Lung (tissue), 12 donors: ENCODE measurements around the gene ADAMTS12. TPM values are rescaled to one million over a fixed set of nuclear protein-coding genes. Genes with fewer than 3 reads are reported as not detected.

Experiments used
- ATAC-seq: fragments of 200-7000 bp; cut with Tn5 transposase; one replicate; pipeline ENCODE4 v1.9.1; 2020; ENCODE audit warnings: moderate number of reproducible peaks; ENCODE audit not compliant: insufficient read depth, low FRiP score
- DNase-seq, 3 donors: peaks; one replicate each; pipeline ENCODE4 v3.0.0-alpha.2; 2013 to 2017
- H3K27ac ChIP-seq, 2 donors: one replicate each; pipeline ENCODE4 v1.5.1; 2013; ENCODE audit warnings: mild to moderate bottlenecking in 2 of 2, moderate library complexity in 2 of 2, control low read depth in 1 of 2, inconsistent platforms in 1 of 2, low read depth in 1 of 2, low read length in 1 of 2
- H3K27me3 ChIP-seq, 3 donors: one replicate each; pipeline ENCODE4 v1.5.1; 2013; ENCODE audit warnings: low read length in 2 of 3; ENCODE audit not compliant: control insufficient read depth in 3 of 3, insufficient read depth in 3 of 3
- H3K36me3 ChIP-seq, 4 donors: one replicate each; pipeline ENCODE4 v1.5.1; 2013; ENCODE audit warnings: low read length in 4 of 4, mild to moderate bottlenecking in 1 of 4, moderate library complexity in 1 of 4; ENCODE audit not compliant: control insufficient read depth in 4 of 4, insufficient read depth in 4 of 4
- H3K4me1 ChIP-seq, 5 donors: one replicate each; pipeline ENCODE4 v1.5.1; 2013; ENCODE audit warnings: low read length in 5 of 5, mild to moderate bottlenecking in 2 of 5, moderate library complexity in 1 of 5; ENCODE audit not compliant: control insufficient read depth in 5 of 5, insufficient read depth in 5 of 5
- H3K4me3 ChIP-seq: one replicate; pipeline ENCODE4 v1.5.1; 2013; ENCODE audit warnings: mild to moderate bottlenecking, control low read depth, moderate library complexity
- H3K9ac ChIP-seq, 2 donors: one replicate each; pipeline ENCODE4 v1.5.1; 2013; ENCODE audit warnings: low read length in 2 of 2, control low read depth in 1 of 2; ENCODE audit not compliant: insufficient read depth in 1 of 2
- H3K9me3 ChIP-seq, 4 donors: one replicate each; pipeline ENCODE4 v1.5.1; 2013; ENCODE audit warnings: low read length in 3 of 4, mild to moderate bottlenecking in 1 of 4, moderate library complexity in 1 of 4; ENCODE audit not compliant: control insufficient read depth in 4 of 4, insufficient read depth in 3 of 4
- CTCF ChIP-seq: IDR thresholded peaks from 2 replicates; pipeline ENCODE4 v1.5.1; 2012; ENCODE audit warnings: mild to moderate bottlenecking; ENCODE audit errors: control extremely low read depth, extremely low read depth
- WGBS, 2 donors: extraction: QIAGEN DNeasy Blood & Tissue Kit; methylation state at CpG; one replicate each; pipeline ENCODE4 v1.1.7; 2013; 5-methylcytosine and 5-hydroxymethylcytosine counted together
- polyA plus RNA-seq, 2 donors: library from polyadenylated mRNA; stranded (reverse); fragments of 200-250 nt; gene quantifications; one replicate each; pipeline ENCODE4 v1.2.1, GENCODE V29; 2013
- total RNA-seq, 2 donors: library from RNA; depleted of rRNA in 1 of 2; stranded (reverse); fragments of >200 nt in 1 of 2; gene quantifications; one replicate each; pipeline ENCODE4 v1.2.1, GENCODE V29; 2014 to 2021
- donor health status: control.
- donor health status: control.
- donor health status: Bipolar disorder and iron deficiency.
- donor health status: healthy.
- donor health status: DM: yes; HTN: yes; CAD: no.

The ADAMTS12 gene
- total and polyA plus RNA-seq, 4 donors: 1.3 to 55.1 (median 4.3) TPM

GRCh38 chr5:33806738-33807442, 84.9 kb downstream of the ADAMTS12 start:
- Histone ChIP-seq H3K4me3 (no peak overlapping the region), H3K4me1 (peaks cover 0 to 6% (median 0%) of the 10 kb centered on the region in 5 donors), H3K36me3 (peaks cover 0 to 4% (median 0%) of the 10 kb centered on the region in 4 donors), H3K27ac (no peak overlapping the region), H3K9ac (no peak overlapping the region), H3K27me3 (no peaks in the 10 kb centered on the region), H3K9me3 (no peaks in the 10 kb centered on the region)
- no peak for TF ChIP-seq CTCF
- ATAC-seq: no peak
- 76 to 82% methylated on average over 13 of the region's 13 CpGs for WGBS, 2 donors
- no peak for DNase-seq

GRCh38 chr5:33801292-33801691, 90.5 kb downstream of the ADAMTS12 start:
- no peak overlapping the region for H3K27ac ChIP-seq
- H3K27me3 ChIP-seq: no peaks in the 10 kb centered on the region
- H3K4me3 ChIP-seq: no peak overlapping the region
- H3K36me3 ChIP-seq: peaks cover 0 to 2% (median 0%) of the 10 kb centered on the region in 4 donors
- H3K9me3 ChIP-seq: no peaks in the 10 kb centered on the region
- TF ChIP-seq CTCF: no peak
- ATAC-seq (no peak), DNase-seq (no peak)
- no peak overlapping the region for H3K9ac ChIP-seq
- H3K4me1 ChIP-seq: peaks cover 0 to 3% (median 0%) of the 10 kb centered on the region in 5 donors

GRCh38 chr5:33800241-33800950, 91.4 kb downstream of the ADAMTS12 start:
- Histone ChIP-seq H3K36me3 (peaks cover 0 to 2% (median 0%) of the 10 kb centered on the region in 4 donors), H3K4me1 (peaks cover 0 to 3% (median 0%) of the 10 kb centered on the region in 5 donors), H3K27me3 (no peaks in the 10 kb centered on the region), H3K9ac (no peak overlapping the region), H3K4me3 (no peak overlapping the region), H3K9me3 (no peaks in the 10 kb centered on the region), H3K27ac (no peak overlapping the region)
- TF ChIP-seq CTCF: no peak
- WGBS, 2 donors: 71 to 76% methylated on average over 7 of the region's 7 CpGs
- DNase-seq (peak in 2 of 3 donors; percentile 45 to 62), ATAC-seq (no peak)
